Smooth muscle cell (in vitro differentiated cells): ENCODE measurements around the gene CCL13. TPM values are rescaled to one million over a fixed set of nuclear protein-coding genes. Genes with fewer than 3 reads are reported as not detected.

Source experiments
- DNase-seq: peaks from one replicate; lab custom pipeline; 2025; ENCODE audit not compliant: unreplicated experiment; lab: John Stamatoyannopoulos, UW
- H2AFZ ChIP-seq: fragments of 200-600 bp; sonication (generic); 2 replicates; pipeline ENCODE4 v1.6.0; 2016; ENCODE audit warnings: antibody characterized with exemption, low read depth, mild to moderate bottlenecking
- H3F3A ChIP-seq: fragments of 200-600 bp; sonication (generic); 2 replicates; pipeline ENCODE4 v1.6.0; 2017; ENCODE audit warnings: antibody characterized with exemption, low read depth
- H3K27ac ChIP-seq: fragments of 200-600 bp; sonication (generic); 2 replicates; pipeline ENCODE4 v1.5.1; 2016; ENCODE audit warnings: low read depth, mild to moderate bottlenecking
- H3K27me3 ChIP-seq: fragments of 200-600 bp; sonication (generic); 2 replicates; pipeline ENCODE4 v1.6.1; 2016; ENCODE audit warnings: low read depth, mild to moderate bottlenecking
- H3K36me3 ChIP-seq: fragments of 200-600 bp; sonication (generic); 2 replicates; pipeline ENCODE4 v1.5.1; 2016; ENCODE audit warnings: low read depth
- H3K4me1 ChIP-seq: fragments of 200-600 bp; sonication (generic); 2 replicates; pipeline ENCODE4 v1.5.1; 2016; ENCODE audit warnings: low read depth
- H3K4me2 ChIP-seq: fragments of 200-600 bp; sonication (generic); 2 replicates; pipeline ENCODE4 v1.6.0; 2016; ENCODE audit warnings: mild to moderate bottlenecking
- H3K4me3 ChIP-seq: fragments of 200-600 bp; sonication (generic); 2 replicates; pipeline ENCODE4 v1.5.1; 2016; ENCODE audit warnings: mild to moderate bottlenecking
- H3K79me2 ChIP-seq: fragments of 200-600 bp; sonication (generic); 2 replicates; pipeline ENCODE4 v1.6.0; 2016; ENCODE audit warnings: low read depth, mild to moderate bottlenecking
- H3K9ac ChIP-seq: fragments of 200-600 bp; sonication (generic); 2 replicates; pipeline ENCODE4 v1.6.0; 2016; ENCODE audit warnings: low read depth
- H3K9me3 ChIP-seq: fragments of 200-600 bp; sonication (generic); replicated peaks from 2 replicates; pipeline ENCODE4 v1.5.1; 2016; ENCODE audit warnings: low read depth
- H4K20me1 ChIP-seq: fragments of 200-600 bp; sonication (generic); 2 replicates; pipeline ENCODE4 v1.6.0; 2016; ENCODE audit warnings: low read depth
- CTCF ChIP-seq: fragments of 200-600 bp; sonication (generic); IDR thresholded peaks from 2 replicates; pipeline ENCODE4 v1.5.1; 2017; ENCODE audit warnings: borderline replicate concordance, mild to moderate bottlenecking, antibody characterized with exemption; ENCODE audit not compliant: insufficient read depth, poor library complexity, severe bottlenecking
- WGBS: methylation state at CpG from one replicate; pipeline ENCODE4 v1.1.7; 2016; ENCODE audit warnings: low lambda C conversion rate; 5-methylcytosine and 5-hydroxymethylcytosine counted together
- polyA plus RNA-seq: library from polyadenylated mRNA; unstranded; fragments of >200 nt; fragmentation: Nextera tagmentation; extraction: Ambion mirVana; gene quantifications from 2 replicates; pipeline ENCODE4 v1.2.1, GENCODE V29; 2016
- total RNA-seq: library from RNA; depleted of rRNA; stranded (reverse); fragments of >200 nt; gene quantifications from 2 replicates; pipeline ENCODE4 v1.2.3, GENCODE V29; 2014

Gene CCL13
- total and polyA plus RNA-seq, 2 experiments from 2014 or later = not detected

GRCh38 chr17:34312080-34312479, 44.2 kb upstream of the CCL13 start:
- no peaks in the 10 kb centered on the region for H3K4me1 ChIP-seq
- no peak overlapping the region for H3K4me3 ChIP-seq
- H3K9ac ChIP-seq = no peak overlapping the region
- no peaks in the 10 kb centered on the region for H4K20me1 ChIP-seq
- peaks cover 15% of the 10 kb centered on the region for H3K27me3 ChIP-seq
- TF ChIP-seq CTCF = no peak
- WGBS = 42% methylated on average over 5 of the region's 5 CpGs
- H3K27ac ChIP-seq = no peak overlapping the region
- no peak for DNase-seq
- H3F3A ChIP-seq = no peaks in the 10 kb centered on the region
- H3K79me2 ChIP-seq = no peaks in the 10 kb centered on the region
- H2AFZ ChIP-seq = no peak overlapping the region
- H3K4me2 ChIP-seq = no peak overlapping the region
- no peaks in the 10 kb centered on the region for H3K36me3 ChIP-seq
- H3K9me3 ChIP-seq = no peaks in the 10 kb centered on the region

- Histone ChIP-seq H3K9ac (no peak overlapping the region), H3K79me2 (no peaks in the 10 kb centered on the region), H4K20me1 (no peaks in the 10 kb centered on the region), H2AFZ (no peak overlapping the region), H3K36me3 (no peaks in the 10 kb centered on the region), H3K4me2 (no peak overlapping the region), H3K4me1 (no peaks in the 10 kb centered on the region), H3K4me3 (no peak overlapping the region), H3K27ac (no peak overlapping the region), H3F3A (no peaks in the 10 kb centered on the region), H3K27me3 (peaks cover 12% of the 10 kb centered on the region), H3K9me3 (no peaks in the 10 kb centered on the region)
- no peak for DNase-seq
- WGBS = 87% methylated on average over 4 of the region's 4 CpGs
- no peak for TF ChIP-seq CTCF
These were observed 43.1 kb upstream of the CCL13 start for GRCh38 chr17:34313164-34313563.

GRCh38 chr17:34314279-34314678, 42.0 kb upstream of the CCL13 start:
- Histone ChIP-seq H3K27me3 (peaks cover 12% of the 10 kb centered on the region), H3F3A (no peaks in the 10 kb centered on the region), H2AFZ (no peak overlapping the region), H3K36me3 (no peaks in the 10 kb centered on the region), H3K4me2 (no peak overlapping the region), H3K79me2 (no peaks in the 10 kb centered on the region), H3K4me1 (no peaks in the 10 kb centered on the region), H3K9ac (no peak overlapping the region), H3K27ac (no peak overlapping the region), H4K20me1 (no peaks in the 10 kb centered on the region), H3K9me3 (no peaks in the 10 kb centered on the region), H3K4me3 (no peak overlapping the region)
- WGBS = 80% methylated on average over 4 of the region's 4 CpGs
- no peak for TF ChIP-seq CTCF
- no peak for DNase-seq

GRCh38 chr17:34318474-34318873, 37.8 kb upstream of the CCL13 start:
- Histone ChIP-seq H2AFZ (no peak overlapping the region), H3F3A (no peaks in the 10 kb centered on the region), H3K36me3 (no peaks in the 10 kb centered on the region), H4K20me1 (no peaks in the 10 kb centered on the region), H3K27me3 (peaks cover 12% of the 10 kb centered on the region), H3K9me3 (no peaks in the 10 kb centered on the region), H3K79me2 (no peaks in the 10 kb centered on the region), H3K27ac (no peak overlapping the region), H3K4me3 (no peak overlapping the region), H3K9ac (no peak overlapping the region), H3K4me1 (no peaks in the 10 kb centered on the region), H3K4me2 (no peak overlapping the region)
- WGBS = 72% methylated on average over 3 of the region's 3 CpGs
- TF ChIP-seq CTCF = no peak
- DNase-seq = no peak
